Adrenal gland (tissue), 12 donors: ENCODE data around the gene CDH4. TPM values are rescaled to one million over a fixed set of nuclear protein-coding genes. Genes with fewer than 3 reads are reported as not detected.

Experiments
- DNase-seq, 7 donors: peaks; one replicate each; pipeline ENCODE4 v3.0.0-alpha.2; 2019 to 2020
- H3K27ac ChIP-seq, 5 donors: fragments of 200-600 bp; sonication (generic) in 4 of 5; 1 replicate in 3 of 5; 2 replicates in 2 of 5; pipeline versions ENCODE4 v1.5.1 to v1.8.0; 2016 to 2020; ENCODE audit warnings: mild to moderate bottlenecking in 1 of 5
- H3K27me3 ChIP-seq: fragments of 200-600 bp; 2 replicates; pipeline ENCODE4 v1.8.0; 2021
- H3K36me3 ChIP-seq, 2 donors: fragments of 200-600 bp; replicated peaks in 1 of 2; 1 replicate in 1 of 2; 2 replicates in 1 of 2; pipeline versions ENCODE4 v1.5.1 to v1.8.0; 2018 to 2022
- H3K4me1 ChIP-seq, 2 donors: fragments of 200-600 bp; replicated peaks in 1 of 2; 1 replicate in 1 of 2; 2 replicates in 1 of 2; pipeline versions ENCODE4 v1.5.1 to v1.8.0; 2018 to 2021
- H3K4me3 ChIP-seq, 4 donors: fragments of 200-600 bp; sonication (generic) in 3 of 4; one replicate each; pipeline ENCODE4 v1.5.1; 2016 to 2018
- H3K9me3 ChIP-seq, 3 donors: fragments of 200-600 bp; sonication (generic) in 1 of 3; replicated peaks in 1 of 3; 1 replicate in 2 of 3; 2 replicates in 1 of 3; pipeline versions ENCODE4 v1.5.1 to v1.8.0; 2016 to 2021
- CTCF ChIP-seq, 6 experiments: fragments of 450-650 bp in 4 of 6; fragments of 200-600 bp in 2 of 6; sonication (generic) in 1 of 6; IDR thresholded peaks; 1 replicate in 5 of 6; 2 replicates in 1 of 6; pipeline versions ENCODE4 v1.5.1 to v1.8.0; 2016 to 2021; ENCODE audit warnings: antibody characterized with exemption in 6 of 6, mild to moderate bottlenecking in 2 of 6, moderate library complexity in 1 of 6
- POLR2A ChIP-seq, 2 donors: fragments of 450-650 bp; IDR thresholded peaks; one replicate each; pipeline ENCODE4 v1.6.1; 2017; ENCODE audit warnings: antibody characterized with exemption in 2 of 2, mild to moderate bottlenecking in 2 of 2, moderate library complexity in 1 of 2
- WGBS, 4 donors: extraction: QIAGEN DNeasy Blood & Tissue Kit in 2 of 4; methylation state at CpG; one replicate each; pipeline versions ENCODE4 v1.1.5 to v1.1.7; 2013 to 2017; 5-methylcytosine and 5-hydroxymethylcytosine counted together
- intact Hi-C, 2 donors: fragments of 100-400 bp; cut with DNase I; formaldehyde crosslinking; loops; one replicate each; pipeline versions ENCODE4 v1.14.1 to v1.15.0; 2022 to 2023
- polyA plus RNA-seq, 3 donors: library from polyadenylated mRNA; stranded (reverse); fragments of 200-250 nt in 2 of 3; fragments of 350-450 nt in 1 of 3; fragmentation: Illumina TruSeq in 1 of 3; extraction: RNeasy Lipid Tissue Mini Kit (QIAGEN cat#74804) in 1 of 3; gene quantifications; one replicate each; pipeline ENCODE4 v1.2.3, GENCODE V29; 2013 to 2014
- total RNA-seq, 9 donors: library from RNA; depleted of rRNA in 4 of 9; stranded (reverse); fragments of >200 nt in 4 of 9; fragments of 120-200 nt in 1 of 9; fragmentation: NEBNext Ultra II Directional in 1 of 9; extraction: Animal tissue kit (Norgen Biotek cat#: 25700) in 1 of 9; gene quantifications; one replicate each; pipeline versions ENCODE4 v1.1.0 to v1.2.4, GENCODE V29; 2013 to 2023
- donor health status: healthy with polysubstance abuse.
- donor health status: Bipolar disorder and iron deficiency.
- donor health status: DM: yes; HTN: yes; CAD: no.
- donor health status: DM: no; HTN: no; CAD: no.
- donor health status: DM: no; HTN: no; CAD: no.
- donor health status: DM: yes; HTN: yes; CAD: no.

The CDH4 gene
- total and polyA plus RNA-seq, 12 donors: 0.08 to 0.53 (median 0.20) TPM; not detected in 3

- 71 to 79% (median 76%) methylated on average over 7 of the region's 7 CpGs for WGBS, 4 donors
- DNase-seq: no peak
- H3K27me3 ChIP-seq: peaks cover 7% of the 10 kb centered on the region
Measured at GRCh38 chr20:61760731-61761130, 508.7 kb downstream of the CDH4 start.

GRCh38 chr20:61761453-61762166 is 509.5 kb downstream of the CDH4 start:
- no peak for DNase-seq
- H3K27me3 ChIP-seq: peaks cover 10% of the 10 kb centered on the region
- no peaks in the 10 kb centered on the region for H3K9me3 ChIP-seq
- no peak overlapping the region for H3K4me3 ChIP-seq
- WGBS, 4 donors: 81 to 86% (median 85%) methylated on average over 21 to 25 of the region's 25 CpGs
- TF ChIP-seq CTCF (IDR thresholded peaks at IDR 0.05) (no peak), POLR2A (IDR thresholded peaks at IDR 0.05) (no peak)
- intact Hi-C loops: no loop called here
- H3K36me3 ChIP-seq: no peaks in the 10 kb centered on the region
- no peaks in the 10 kb centered on the region for H3K4me1 ChIP-seq
- no peak overlapping the region for H3K27ac ChIP-seq

More at GRCh38 chr20:61760731-61761130, 508.7 kb downstream of the CDH4 start:
- intact Hi-C loops: no loop called here
- no peaks in the 10 kb centered on the region for H3K36me3 ChIP-seq
- H3K27ac ChIP-seq: no peak overlapping the region
- no peak overlapping the region for H3K4me3 ChIP-seq
- H3K4me1 ChIP-seq: no peaks in the 10 kb centered on the region
- TF ChIP-seq POLR2A (IDR thresholded peaks at IDR 0.05) (no peak), CTCF (IDR thresholded peaks at IDR 0.05) (no peak)
- H3K9me3 ChIP-seq: no peaks in the 10 kb centered on the region

DNA sequence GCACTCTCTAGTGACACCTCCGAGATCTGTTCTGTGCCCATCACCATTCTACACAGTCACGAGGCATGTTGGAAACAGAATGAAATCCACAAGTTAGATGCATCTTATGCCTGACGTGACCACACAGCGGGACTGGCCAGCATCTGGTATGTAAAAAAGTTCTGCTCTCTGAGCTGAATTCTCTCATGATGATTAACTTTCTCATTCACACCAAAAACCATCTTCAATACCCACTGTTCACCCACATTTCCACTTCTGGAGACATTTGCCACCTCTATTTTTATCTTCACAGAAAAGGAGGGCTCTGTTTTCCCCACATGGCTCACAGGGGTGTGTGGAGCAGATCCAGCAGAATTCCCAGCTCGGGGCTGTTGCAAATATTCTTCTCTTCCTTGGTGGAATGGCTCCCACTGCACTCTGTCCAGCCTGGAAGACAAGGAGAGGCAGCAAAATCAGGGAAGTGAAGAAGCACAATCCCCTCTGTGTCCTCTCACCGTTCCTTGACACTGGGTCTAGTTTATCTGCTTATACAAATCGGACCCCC is 510.2 kb downstream of the CDH4 start:
- Histone ChIP-seq H3K4me1 (no peaks in the 10 kb centered on the region), H3K9me3 (no peaks in the 10 kb centered on the region), H3K27ac (no peak overlapping the region), H3K27me3 (peaks cover 10% of the 10 kb centered on the region), H3K4me3 (no peak overlapping the region), H3K36me3 (no peaks in the 10 kb centered on the region)
- TF ChIP-seq POLR2A (IDR thresholded peaks at IDR 0.05): no peak
- TF ChIP-seq CTCF (IDR thresholded peaks at IDR 0.05): no peak
- WGBS, 4 donors: 59 to 69% (median 64%) methylated on average over 7 of the region's 7 CpGs
- intact Hi-C loops: no loop called here
- no peak for DNase-seq

GRCh38 chr20:61762886-61763739 is 511.1 kb downstream of the CDH4 start:
- H3K9me3 ChIP-seq: no peaks in the 10 kb centered on the region
- no peak for DNase-seq
- intact Hi-C loops: no loop called here
- no peak for TF ChIP-seq POLR2A (IDR thresholded peaks at IDR 0.05)
- TF ChIP-seq CTCF (IDR thresholded peaks at IDR 0.05): no peak
- 75 to 86% (median 81%) methylated on average over 16 to 20 of the region's 20 CpGs for WGBS, 4 donors
- H3K4me1 ChIP-seq: no peaks in the 10 kb centered on the region
- peaks cover 10% of the 10 kb centered on the region for H3K27me3 ChIP-seq
- H3K27ac ChIP-seq: no peak overlapping the region
- H3K4me3 ChIP-seq: no peak overlapping the region
- H3K36me3 ChIP-seq: no peaks in the 10 kb centered on the region
